ENCODE measurements around the gene CRLF1.

CRLF1 gene, protein sequence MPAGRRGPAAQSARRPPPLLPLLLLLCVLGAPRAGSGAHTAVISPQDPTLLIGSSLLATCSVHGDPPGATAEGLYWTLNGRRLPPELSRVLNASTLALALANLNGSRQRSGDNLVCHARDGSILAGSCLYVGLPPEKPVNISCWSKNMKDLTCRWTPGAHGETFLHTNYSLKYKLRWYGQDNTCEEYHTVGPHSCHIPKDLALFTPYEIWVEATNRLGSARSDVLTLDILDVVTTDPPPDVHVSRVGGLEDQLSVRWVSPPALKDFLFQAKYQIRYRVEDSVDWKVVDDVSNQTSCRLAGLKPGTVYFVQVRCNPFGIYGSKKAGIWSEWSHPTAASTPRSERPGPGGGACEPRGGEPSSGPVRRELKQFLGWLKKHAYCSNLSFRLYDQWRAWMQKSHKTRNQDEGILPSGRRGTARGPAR

DNA sequence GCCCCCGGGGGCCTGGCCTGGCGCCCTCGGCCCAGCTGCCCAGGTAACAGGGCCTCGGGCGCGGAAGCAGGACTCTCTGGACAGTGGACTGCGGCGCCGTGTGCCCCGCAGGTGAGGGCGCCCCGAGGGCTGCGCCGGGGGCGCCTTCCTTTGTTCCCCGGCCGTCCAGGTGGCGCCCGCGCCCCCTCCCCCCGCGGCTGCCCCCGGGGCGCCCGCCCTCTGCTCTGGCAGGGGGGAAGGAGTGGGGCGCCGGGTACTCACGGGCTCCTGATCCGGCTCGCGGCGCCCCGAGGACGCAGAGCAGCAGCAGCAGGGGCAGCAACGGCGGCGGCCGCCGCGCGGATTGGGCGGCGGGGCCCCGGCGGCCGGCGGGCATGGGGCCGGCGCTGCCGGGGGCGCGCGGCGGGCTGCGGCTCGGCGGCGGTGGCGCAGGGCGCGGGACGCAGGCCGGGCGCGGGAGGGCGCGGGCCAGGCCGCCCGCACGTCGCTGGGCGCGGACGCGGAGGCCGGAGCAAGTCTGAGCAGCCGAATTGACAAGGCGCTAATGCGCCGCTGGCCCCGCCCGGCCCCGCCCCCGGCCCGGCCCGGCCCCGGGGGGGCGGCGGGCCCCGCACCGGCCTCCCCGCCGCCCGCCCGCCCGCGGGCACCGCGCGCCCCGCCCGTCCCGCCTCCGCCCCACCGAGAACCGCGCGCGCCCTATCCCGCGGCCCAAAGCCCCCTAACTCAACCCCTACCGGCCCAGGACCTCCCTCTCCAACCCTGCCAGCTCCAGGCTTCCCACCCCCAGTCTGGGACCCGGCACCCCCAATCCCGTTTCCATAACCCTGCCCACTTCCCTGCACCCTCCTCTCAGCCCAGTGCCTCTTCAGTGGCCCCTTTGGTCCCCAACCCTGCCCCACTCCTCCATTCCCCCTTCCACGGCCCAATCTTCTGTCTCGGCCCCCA, at the start of gene CRLF1:
CRLF1 (minus strand) TSS at position 519 of the 945 bp plus-strand sequence; CDS start at position 376, 143 bp downstream.
- no peak for DNase-seq (ENCODE audit: low read depth)

DNA sequence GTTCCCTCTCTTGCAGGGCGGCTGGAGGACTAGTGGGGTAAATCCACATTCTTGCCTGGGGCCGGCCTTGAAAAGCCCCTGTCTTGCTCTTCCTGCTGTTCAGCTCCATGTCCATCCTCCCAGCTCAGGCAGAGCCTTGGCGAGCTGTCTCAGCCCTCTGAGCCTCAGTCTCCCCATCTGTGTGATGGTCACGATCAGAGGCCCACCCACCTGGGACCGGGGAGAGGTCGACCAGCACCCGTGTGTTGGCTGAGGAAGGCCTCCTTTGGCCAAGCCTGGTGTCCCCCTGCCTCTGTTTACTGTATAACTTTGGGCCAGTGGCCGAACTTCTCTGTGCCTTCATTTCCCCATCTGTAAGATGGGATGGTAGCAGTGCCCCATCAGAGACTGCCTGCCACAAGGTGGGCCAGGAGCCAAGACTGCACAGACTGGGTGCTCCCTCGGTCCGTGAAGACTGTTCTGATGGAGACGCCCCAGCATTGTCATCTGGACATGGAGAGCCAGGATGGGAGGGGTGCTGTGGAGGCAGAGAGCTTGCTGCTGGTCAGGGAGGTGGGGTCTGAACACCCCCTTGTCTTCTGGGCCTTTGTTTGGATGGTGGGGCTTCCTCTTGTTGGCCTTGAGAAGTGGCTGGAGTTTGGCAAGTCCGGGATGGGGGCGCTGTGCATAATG, 48.7 kb upstream of the CRLF1 start:
- H3K4me3 ChIP-seq (ENCODE audit: control insufficient read depth, low read depth, low read length): no peak overlapping the region
- TF ChIP-seq, protein P1, sequence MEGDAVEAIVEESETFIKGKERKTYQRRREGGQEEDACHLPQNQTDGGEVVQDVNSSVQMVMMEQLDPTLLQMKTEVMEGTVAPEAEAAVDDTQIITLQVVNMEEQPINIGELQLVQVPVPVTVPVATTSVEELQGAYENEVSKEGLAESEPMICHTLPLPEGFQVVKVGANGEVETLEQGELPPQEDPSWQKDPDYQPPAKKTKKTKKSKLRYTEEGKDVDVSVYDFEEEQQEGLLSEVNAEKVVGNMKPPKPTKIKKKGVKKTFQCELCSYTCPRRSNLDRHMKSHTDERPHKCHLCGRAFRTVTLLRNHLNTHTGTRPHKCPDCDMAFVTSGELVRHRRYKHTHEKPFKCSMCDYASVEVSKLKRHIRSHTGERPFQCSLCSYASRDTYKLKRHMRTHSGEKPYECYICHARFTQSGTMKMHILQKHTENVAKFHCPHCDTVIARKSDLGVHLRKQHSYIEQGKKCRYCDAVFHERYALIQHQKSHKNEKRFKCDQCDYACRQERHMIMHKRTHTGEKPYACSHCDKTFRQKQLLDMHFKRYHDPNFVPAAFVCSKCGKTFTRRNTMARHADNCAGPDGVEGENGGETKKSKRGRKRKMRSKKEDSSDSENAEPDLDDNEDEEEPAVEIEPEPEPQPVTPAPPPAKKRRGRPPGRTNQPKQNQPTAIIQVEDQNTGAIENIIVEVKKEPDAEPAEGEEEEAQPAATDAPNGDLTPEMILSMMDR (IDR thresholded peaks at IDR 0.05; ENCODE audit: control insufficient read depth, insufficient read depth, low read depth, low read length, missing control alignments): no peak
- no peak for DNase-seq (ENCODE audit: low read depth)

More for the DNA sequence above, at the start of gene CRLF1:
- TF ChIP-seq, protein P1 (IDR thresholded peaks at IDR 0.05; ENCODE audit: control insufficient read depth, insufficient read depth, low read depth, low read length, missing control alignments): no peak
- H3K4me3 ChIP-seq (ENCODE audit: control insufficient read depth, low read depth, low read length): peak within 1 kb of the TSS; percentile 45

DNA sequence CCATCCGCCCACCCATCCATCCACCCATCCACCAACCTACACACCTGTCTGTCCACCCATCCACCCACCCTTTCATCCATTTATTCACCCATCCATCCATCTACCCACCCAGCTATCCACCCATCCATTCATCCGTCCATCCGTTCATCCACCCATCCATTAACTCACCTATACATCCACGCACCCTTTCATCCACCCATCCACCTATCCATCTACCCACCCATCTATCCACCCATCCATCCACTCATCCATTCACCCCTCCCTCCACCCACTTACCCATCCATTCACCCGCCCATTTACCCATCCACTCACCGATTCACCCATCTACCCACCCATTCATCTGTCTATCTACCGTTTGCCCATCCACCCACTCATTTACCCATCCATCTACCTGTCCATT, 47.9 kb upstream of the CRLF1 start:
- TF ChIP-seq, protein P1 (IDR thresholded peaks at IDR 0.05; ENCODE audit: control insufficient read depth, insufficient read depth, low read depth, low read length, missing control alignments): no peak
- no peak for DNase-seq (ENCODE audit: low read depth)
- no peak overlapping the region for H3K4me3 ChIP-seq (ENCODE audit: control insufficient read depth, low read depth, low read length)

DNA sequence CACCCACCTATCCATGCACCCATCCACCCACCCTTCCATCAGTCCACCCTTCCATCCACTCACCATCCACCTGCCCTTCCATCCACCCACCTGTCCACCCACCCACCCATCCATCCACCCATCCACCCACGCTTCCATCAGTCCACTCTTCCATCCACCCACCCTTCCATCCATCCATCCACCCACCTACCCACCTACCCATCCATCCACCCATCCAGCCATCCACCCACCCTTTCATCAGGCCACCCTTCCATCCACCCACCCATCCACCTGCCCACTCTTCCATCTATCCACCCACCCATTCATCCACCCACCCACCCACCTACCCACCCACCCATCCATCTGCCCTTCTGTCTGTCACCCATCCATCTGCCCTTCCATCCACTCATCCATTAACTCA, 47.3 kb upstream of the CRLF1 start:
- no peak for DNase-seq (ENCODE audit: low read depth)

DNA sequence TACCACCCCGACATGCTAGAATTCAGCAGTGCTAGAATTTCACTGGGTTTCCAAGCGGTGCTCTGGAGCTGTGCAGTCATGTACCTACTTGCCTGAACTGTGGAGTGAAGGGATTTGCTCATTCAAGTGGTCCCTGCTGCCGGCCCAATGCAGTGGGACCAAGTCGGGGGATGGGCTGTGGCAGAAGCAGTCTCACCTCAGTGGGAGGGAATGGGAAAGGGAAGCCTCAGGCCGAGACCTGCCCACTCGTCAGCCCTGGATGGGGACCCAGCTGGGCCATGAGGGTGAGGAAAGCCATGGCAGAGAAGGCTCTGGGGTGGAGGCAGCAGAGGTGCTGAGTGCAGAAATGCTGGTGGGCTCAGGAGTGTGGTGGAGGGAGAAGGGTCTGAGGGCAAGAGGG, 45.1 kb upstream of the CRLF1 start:
- TF ChIP-seq, protein P1 (IDR thresholded peaks at IDR 0.05; ENCODE audit: control insufficient read depth, insufficient read depth, low read depth, low read length, missing control alignments): no peak
- no peak overlapping the region for H3K4me3 ChIP-seq (ENCODE audit: control insufficient read depth, low read depth, low read length)
- DNase-seq (ENCODE audit: low read depth): no peak

More for the DNA sequence above, 47.3 kb upstream of the CRLF1 start:
- H3K4me3 ChIP-seq (ENCODE audit: control insufficient read depth, low read depth, low read length): no peak overlapping the region
- TF ChIP-seq, protein P1 (IDR thresholded peaks at IDR 0.05; ENCODE audit: control insufficient read depth, insufficient read depth, low read depth, low read length, missing control alignments): no peak

DNA sequence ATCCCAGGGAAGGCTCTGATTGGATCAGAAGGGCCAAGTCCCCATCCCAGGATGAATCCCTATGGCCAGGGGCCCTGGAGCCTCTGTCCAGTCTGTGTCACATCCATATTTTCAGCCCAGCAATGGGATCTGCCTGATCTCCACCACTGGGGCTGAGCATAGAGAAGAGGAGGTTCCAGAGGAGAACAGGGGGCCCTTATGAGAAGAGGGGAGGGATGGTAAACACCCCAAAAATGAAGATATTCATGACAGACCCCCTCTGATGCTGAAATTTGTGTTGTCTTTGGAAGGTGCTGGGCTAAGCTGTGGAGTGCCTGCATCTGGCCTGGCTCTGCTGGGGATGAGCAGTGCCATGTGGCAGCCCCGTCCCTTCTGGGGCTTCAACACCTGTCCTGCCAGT, 44.7 kb upstream of the CRLF1 start:
- TF ChIP-seq, protein P1 (IDR thresholded peaks at IDR 0.05; ENCODE audit: control insufficient read depth, insufficient read depth, low read depth, low read length, missing control alignments): no peak
- H3K4me3 ChIP-seq (ENCODE audit: control insufficient read depth, low read depth, low read length): no peak overlapping the region
- no peak for DNase-seq (ENCODE audit: low read depth)

All from AG09309 (cell line).